Keratinocyte (primary cell): ENCODE data around the gene PARVA.

ENCODE experiments used
- EZH2 ChIP-seq: IDR thresholded peaks from one replicate; pipeline ENCODE4 v1.6.1; 2012; ENCODE audit warnings: inconsistent platforms, mild to moderate bottlenecking, low read length, moderate library complexity
- TF ChIP-seq, protein P1 (sequence below), 3 experiments: IDR thresholded peaks in 1 of 3; conservative IDR thresholded peaks in 1 of 3; optimal IDR thresholded peaks in 1 of 3; 2 replicates in 2 of 3; 3 replicates in 1 of 3; pipeline versions ENCODE3 to v1.5.1; 2011; ENCODE audit warnings: low read length in 3 of 3, mild to moderate bottlenecking in 3 of 3, moderate library complexity in 2 of 3, control low read depth in 1 of 3, inconsistent platforms in 1 of 3; ENCODE audit not compliant: insufficient read depth in 2 of 3; ENCODE audit errors: extremely low read depth in 1 of 3

DNA sequence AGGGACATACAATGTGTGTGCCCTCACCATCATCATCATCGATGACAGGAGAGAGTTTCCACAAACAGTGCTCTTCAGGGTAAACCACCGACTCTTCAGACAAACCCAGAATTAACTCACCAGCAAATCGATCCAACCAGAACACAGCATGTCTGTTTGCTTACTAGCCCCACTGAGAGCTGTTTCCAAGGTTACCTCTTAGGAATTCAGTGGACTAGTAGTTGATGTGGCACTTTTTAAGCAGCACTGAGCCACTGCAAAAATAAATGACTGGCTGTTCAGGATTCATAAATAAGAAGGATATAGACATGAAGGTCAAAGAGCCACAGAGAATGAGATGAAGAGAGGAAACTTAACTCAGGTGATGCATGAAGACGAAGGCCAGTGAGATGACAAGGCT, 83.1 kb downstream of the PARVA start:
- TF ChIP-seq EZH2: no peak
- TF ChIP-seq, protein P1, sequence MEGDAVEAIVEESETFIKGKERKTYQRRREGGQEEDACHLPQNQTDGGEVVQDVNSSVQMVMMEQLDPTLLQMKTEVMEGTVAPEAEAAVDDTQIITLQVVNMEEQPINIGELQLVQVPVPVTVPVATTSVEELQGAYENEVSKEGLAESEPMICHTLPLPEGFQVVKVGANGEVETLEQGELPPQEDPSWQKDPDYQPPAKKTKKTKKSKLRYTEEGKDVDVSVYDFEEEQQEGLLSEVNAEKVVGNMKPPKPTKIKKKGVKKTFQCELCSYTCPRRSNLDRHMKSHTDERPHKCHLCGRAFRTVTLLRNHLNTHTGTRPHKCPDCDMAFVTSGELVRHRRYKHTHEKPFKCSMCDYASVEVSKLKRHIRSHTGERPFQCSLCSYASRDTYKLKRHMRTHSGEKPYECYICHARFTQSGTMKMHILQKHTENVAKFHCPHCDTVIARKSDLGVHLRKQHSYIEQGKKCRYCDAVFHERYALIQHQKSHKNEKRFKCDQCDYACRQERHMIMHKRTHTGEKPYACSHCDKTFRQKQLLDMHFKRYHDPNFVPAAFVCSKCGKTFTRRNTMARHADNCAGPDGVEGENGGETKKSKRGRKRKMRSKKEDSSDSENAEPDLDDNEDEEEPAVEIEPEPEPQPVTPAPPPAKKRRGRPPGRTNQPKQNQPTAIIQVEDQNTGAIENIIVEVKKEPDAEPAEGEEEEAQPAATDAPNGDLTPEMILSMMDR (optimal IDR thresholded peaks at IDR 0.05 in 1 of 3, IDR thresholded peaks at IDR 0.05 in 1 of 3, conservative IDR thresholded peaks at IDR 0.05 in 1 of 3; ENCODE audit: extremely low read depth in 1 of 3, insufficient read depth in 2 of 3, low read length in 3 of 3): no peak
